IMR-90 (cell line): ENCODE measurements around the gene ADGRL3. TPM values are rescaled to one million over a fixed set of nuclear protein-coding genes. Genes with fewer than 3 reads are reported as not detected.

Experiments used
- ATAC-seq: fragments of 200-7000 bp; cut with Tn5 transposase; 2 replicates; pipeline ENCODE4 v1.9.1; 2020; ENCODE audit warnings: low read depth, mild to moderate bottlenecking, moderate library complexity
- BruUV-seq: library from RNA; stranded (reverse); fragments of 400-500 nt; replicated peaks from 2 replicates; lab custom pipeline; 2021; lab: Mats Ljungman, UMichigan
- CTCF ChIA-PET: fragments of 300-600 bp; formaldehyde crosslinking; extraction: SDS; loops from one replicate; lab custom pipeline; 2021; ENCODE audit warnings: antibody characterized with exemption; lab: Yijun Ruan, JAX
- POLR2A ChIA-PET: fragments of 300-600 bp; sonication (Branson Sonifier 250); formaldehyde crosslinking; loops from one replicate; lab custom pipeline; 2022; ENCODE audit warnings: antibody characterized with exemption; ENCODE audit not compliant: unreplicated experiment; lab: Charles Lee
- DNase-seq: peaks from one replicate; pipeline ENCODE4 v3.0.0; 2013
- H2AFZ ChIP-seq: replicated peaks from 2 replicates; pipeline ENCODE3; 2013; ENCODE audit warnings: low read length, mild to moderate bottlenecking; ENCODE audit not compliant: poor library complexity
- H2AK5ac ChIP-seq: 2 replicates; pipeline ENCODE4 v1.6.1; 2013; ENCODE audit warnings: low read depth, low read length, inconsistent platforms
- H2AK9ac ChIP-seq: replicated peaks from 2 replicates; pipeline ENCODE3; 2013; ENCODE audit warnings: mild to moderate bottlenecking, low read depth, low read length, moderate library complexity; ENCODE audit not compliant: poor library complexity
- H2BK120ac ChIP-seq: 2 replicates; pipeline ENCODE4 v1.6.1; 2013; ENCODE audit warnings: low read depth, low read length, inconsistent platforms
- H2BK15ac ChIP-seq: 3 replicates; pipeline ENCODE4 v1.6.1; 2013; ENCODE audit warnings: low read depth, low read length, inconsistent platforms
- H2BK20ac ChIP-seq: 2 replicates; pipeline ENCODE4 v1.6.1; 2013; ENCODE audit warnings: low read depth, mild to moderate bottlenecking, inconsistent platforms, low read length, moderate library complexity
- H2BK5ac ChIP-seq: 2 replicates; pipeline ENCODE4 v1.6.1; 2013; ENCODE audit warnings: mild to moderate bottlenecking, low read depth, low read length, inconsistent platforms; ENCODE audit not compliant: poor library complexity, severe bottlenecking
- H3K14ac ChIP-seq: replicated peaks from 2 replicates; pipeline ENCODE4 v1.6.1; 2013; ENCODE audit warnings: low read depth, low read length, inconsistent platforms
- H3K18ac ChIP-seq: 2 replicates; pipeline ENCODE4 v1.6.1; 2013; ENCODE audit warnings: low read depth, low read length, control low read depth
- H3K23ac ChIP-seq: 2 replicates; pipeline ENCODE4 v1.6.1; 2013; ENCODE audit warnings: low read depth, low read length, inconsistent platforms
- H3K27ac ChIP-seq: 2 replicates; pipeline ENCODE4 v1.5.1; 2013; ENCODE audit warnings: mild to moderate bottlenecking, control low read depth, low read length; ENCODE audit not compliant: insufficient read depth
- H3K27me3 ChIP-seq: 2 replicates; pipeline ENCODE4 v1.6.1; 2013; ENCODE audit warnings: low read length; ENCODE audit not compliant: control insufficient read depth, insufficient read depth
- H3K36me3 ChIP-seq: 2 replicates; pipeline ENCODE4 v1.6.1; 2013; ENCODE audit warnings: low read length, mixed read lengths; ENCODE audit not compliant: control insufficient read depth, insufficient read depth
- H3K4ac ChIP-seq: 2 replicates; pipeline ENCODE4 v1.6.1; 2013; ENCODE audit warnings: low read depth, low read length, inconsistent platforms
- H3K4me1 ChIP-seq: 2 replicates; pipeline ENCODE4 v1.6.1; 2013; ENCODE audit warnings: low read length, mixed read lengths; ENCODE audit not compliant: control insufficient read depth, insufficient read depth
- H3K4me2 ChIP-seq: 2 replicates; pipeline ENCODE4 v1.6.1; 2013; ENCODE audit warnings: low read depth, mild to moderate bottlenecking, control low read depth, low read length, moderate library complexity
- H3K4me3 ChIP-seq: 2 replicates; pipeline ENCODE4 v1.5.1; 2013; ENCODE audit warnings: low read depth, mild to moderate bottlenecking, control low read depth, low read length, moderate library complexity; ENCODE audit not compliant: insufficient read depth
- H3K56ac ChIP-seq: 2 replicates; pipeline ENCODE4 v1.6.1; 2013; ENCODE audit warnings: low read length, inconsistent platforms; ENCODE audit not compliant: insufficient read depth; ENCODE audit errors: extremely low read depth
- H3K79me1 ChIP-seq, 2 experiments: 2 replicates each; pipeline ENCODE4 v1.6.1; 2013; ENCODE audit warnings: low read length in 2 of 2, inconsistent platforms in 1 of 2, low read depth in 1 of 2
- H3K9ac ChIP-seq: 2 replicates; pipeline ENCODE4 v1.6.1; 2013; ENCODE audit warnings: low read depth, low read length, control low read depth
- H3K9me1 ChIP-seq: 2 replicates; pipeline ENCODE4 v1.6.1; 2013; ENCODE audit warnings: low read length, inconsistent platforms; ENCODE audit not compliant: insufficient read depth
- H3K9me3 ChIP-seq: 2 replicates; pipeline ENCODE4 v1.6.1; 2013; ENCODE audit warnings: low read length; ENCODE audit not compliant: control insufficient read depth, insufficient read depth
- H4K20me1 ChIP-seq: 2 replicates; pipeline ENCODE4 v1.6.1; 2013; ENCODE audit warnings: low read length, inconsistent platforms; ENCODE audit not compliant: insufficient read depth
- H4K5ac ChIP-seq: 2 replicates; pipeline ENCODE4 v1.6.1; 2013; ENCODE audit warnings: mild to moderate bottlenecking, low read depth, low read length, control low read depth
- H4K8ac ChIP-seq, 2 experiments: 2 replicates each; pipeline ENCODE4 v1.6.1; 2013; ENCODE audit warnings: low read depth in 2 of 2, low read length in 2 of 2, control low read depth in 1 of 2, inconsistent platforms in 1 of 2
- H4K91ac ChIP-seq: 2 replicates; pipeline ENCODE4 v1.6.1; 2013; ENCODE audit warnings: low read depth, low read length, inconsistent platforms; ENCODE audit not compliant: insufficient read depth
- BHLHE40 ChIP-seq: fragments of 150-350 bp; IDR thresholded peaks from 2 replicates; pipeline ENCODE4 v1.6.1; 2016; ENCODE audit warnings: mild to moderate bottlenecking, low read depth, low read length
- CHD1 ChIP-seq: IDR thresholded peaks from 2 replicates; pipeline ENCODE4 v1.6.1; 2012; ENCODE audit warnings: low read depth, low read length, improper control_type of control experiment
- ELK1 ChIP-seq: fragments of 150-350 bp; IDR thresholded peaks from 2 replicates; pipeline ENCODE4 v1.6.1; 2016; ENCODE audit warnings: low read depth, mild to moderate bottlenecking, low read length, moderate library complexity, borderline replicate concordance
- FOS ChIP-seq: fragments of 150-350 bp; IDR thresholded peaks from 2 replicates; pipeline ENCODE4 v1.6.1; 2016; ENCODE audit warnings: low read depth, low read length
- MAFK ChIP-seq: IDR thresholded peaks from 2 replicates; pipeline ENCODE4 v1.6.1; 2012; ENCODE audit warnings: low read depth, low read length, improper control_type of control experiment
- MAZ ChIP-seq: IDR thresholded peaks from 2 replicates; pipeline ENCODE4 v1.6.1; 2012; ENCODE audit warnings: low read depth, mild to moderate bottlenecking, low read length, improper control_type of control experiment, moderate library complexity, borderline replicate concordance
- MXI1 ChIP-seq: IDR thresholded peaks from 2 replicates; pipeline ENCODE4 v1.6.1; 2012; ENCODE audit warnings: low read depth, mild to moderate bottlenecking, low read length, moderate library complexity, borderline replicate concordance
- NFE2L2 ChIP-seq: fragments of 150-350 bp; IDR thresholded peaks from 2 replicates; pipeline ENCODE4 v1.6.1; 2016; ENCODE audit warnings: low read depth, mild to moderate bottlenecking, low read length
- POLR2A ChIP-seq: IDR thresholded peaks from 2 replicates; pipeline ENCODE4 v1.6.1; 2012; ENCODE audit warnings: mild to moderate bottlenecking, low read depth, low read length
- RAD21 ChIP-seq: IDR thresholded peaks from 2 replicates; pipeline ENCODE4 v1.6.1; 2012; ENCODE audit warnings: low read length, improper control_type of control experiment
- RCOR1 ChIP-seq: IDR thresholded peaks from 2 replicates; pipeline ENCODE4 v1.6.1; 2012; ENCODE audit warnings: mild to moderate bottlenecking, low read length, improper control_type of control experiment; ENCODE audit not compliant: insufficient replicate concordance
- SMC3 ChIP-seq: fragments of 150-350 bp; IDR thresholded peaks from 2 replicates; pipeline ENCODE4 v1.6.1; 2016; ENCODE audit warnings: low read depth, mild to moderate bottlenecking, antibody characterized with exemption, low read length, moderate library complexity
- WGBS, 2 experiments: methylation state at CpG; one replicate each; pipeline versions ENCODE4 v1.1.5 to v1.1.7; 2013; ENCODE audit warnings: missing lambda C conversion rate in 2 of 2; ENCODE audit not compliant: insufficient read length in 1 of 2; ENCODE audit errors: extremely low coverage in 2 of 2; 5-methylcytosine and 5-hydroxymethylcytosine counted together
- dilution Hi-C: fragments of 300-500 bp; cut with HindIII; formaldehyde crosslinking; loops from one replicate; pipeline ENCODE4 v1.14.3; 2018; ENCODE audit warnings: low sequenced_read_pairs; ENCODE audit not compliant: unreplicated experiment
- in situ Hi-C: fragments of 300-500 bp; cut with MboI; formaldehyde crosslinking; loops from 3 replicates; pipeline ENCODE4 v1.14.3; 2019; ENCODE audit warnings: low sequenced_read_pairs, inconsistent platforms, mixed read lengths
- intact Hi-C: fragments of 100-400 bp; cut with micrococcal nuclease; formaldehyde crosslinking; loops from 2 replicates; pipeline ENCODE4 v1.10.0; 2022
- polyA plus RNA-seq, 3 experiments: library from polyadenylated mRNA; depleted of rRNA; stranded (reverse); fragments of >200 nt; gene quantifications; 2 replicates each; pipeline ENCODE4 v1.2.3, GENCODE V29; 2012; ENCODE audit warnings: low replicate concordance in 1 of 3
- total RNA-seq: library from RNA; depleted of rRNA; stranded (reverse); fragments of >200 nt; gene quantifications from 2 replicates; pipeline ENCODE4 v1.2.3, GENCODE V29; 2012

The ADGRL3 gene
- total and polyA plus RNA-seq, 2 of the 4 experiments (the other 2 are of a cell fraction): 0.46 to 2.5 TPM

DNA sequence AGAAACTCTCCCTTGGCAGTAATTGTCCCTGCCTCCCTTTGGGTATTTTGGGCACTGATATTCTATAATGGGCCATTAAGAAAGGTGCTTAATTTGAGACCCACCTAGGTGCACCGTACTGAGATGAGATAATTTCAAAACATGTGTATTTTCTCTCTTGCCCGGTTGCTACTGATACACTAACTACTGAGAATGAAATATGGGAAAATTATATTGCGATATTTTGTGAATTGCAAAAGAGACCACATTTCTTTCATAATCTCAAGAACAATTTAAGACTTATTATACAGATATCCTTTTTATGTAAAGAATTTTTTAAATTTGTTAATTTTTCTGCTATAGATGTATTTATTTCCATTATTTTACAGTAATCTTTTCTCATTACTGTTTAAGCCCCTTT lies 284.9 kb downstream of the ADGRL3 start:
- Histone ChIP-seq H3K14ac (no peak overlapping the region), H3K18ac (no peak overlapping the region), H3K56ac (no peak overlapping the region), H4K5ac (no peak overlapping the region), H3K27me3 (no peaks in the 10 kb centered on the region), H3K79me1 (no peaks in the 10 kb centered on the region), H2AK9ac (no peak overlapping the region), H3K23ac (no peak overlapping the region), H3K9me1 (no peaks in the 10 kb centered on the region), H3K9ac (no peak overlapping the region), H3K36me3 (no peaks in the 10 kb centered on the region), H3K4ac (no peak overlapping the region), H3K4me3 (no peak overlapping the region), H3K4me2 (no peak overlapping the region), H3K4me1 (no peaks in the 10 kb centered on the region), H4K91ac (no peak overlapping the region), H2BK15ac (no peak overlapping the region), H4K20me1 (no peaks in the 10 kb centered on the region), H2BK20ac (no peak overlapping the region), H4K8ac (no peak overlapping the region), H2BK120ac (no peak overlapping the region), H2AFZ (no peak overlapping the region), H3K9me3 (no peaks in the 10 kb centered on the region), H2BK5ac (no peak overlapping the region), H2AK5ac (no peak overlapping the region), H3K27ac (no peak overlapping the region)
- ChIA-PET CTCF (interaction anchor here (0.6 kb wide), 1 partner anchor 111 kb away, joined by 3 read pairs; no protein-coding TSS in a partner anchor), POLR2A (no interaction called here)
- no CpG with 5 or more reads among the region's 3 CpGs for WGBS, 2 experiments
- intact Hi-C loops (no loop called here), in situ Hi-C loops (no loop called here), dilution Hi-C loops (no loop called here)
- no peak for ATAC-seq
- TF ChIP-seq RCOR1 (no peak), FOS (no peak), NFE2L2 (no peak), ELK1 (no peak), MXI1 (no peak), CHD1 (no peak), RAD21 (no peak), BHLHE40 (no peak), MAZ (no peak), POLR2A (no peak), SMC3 (no peak), MAFK (no peak)
- no peak for DNase-seq
- BruUV-seq: no TSS peak
